GM18870 (cell line): ENCODE data around the gene UBE2D4.
"Not testable (repeated sequence)": the region's sequence is repeated elsewhere in the genome, so short reads cannot be mapped to it uniquely, and the experiment has no call there.

Source experiments
- ATAC-seq: cut with Tn5 transposase; IDR thresholded peaks from one replicate; pipeline ENCODE4 v1.9.1; 2021; ENCODE audit warnings: moderate library complexity; ENCODE audit not compliant: unreplicated experiment

Gene UBE2D4

DNA sequence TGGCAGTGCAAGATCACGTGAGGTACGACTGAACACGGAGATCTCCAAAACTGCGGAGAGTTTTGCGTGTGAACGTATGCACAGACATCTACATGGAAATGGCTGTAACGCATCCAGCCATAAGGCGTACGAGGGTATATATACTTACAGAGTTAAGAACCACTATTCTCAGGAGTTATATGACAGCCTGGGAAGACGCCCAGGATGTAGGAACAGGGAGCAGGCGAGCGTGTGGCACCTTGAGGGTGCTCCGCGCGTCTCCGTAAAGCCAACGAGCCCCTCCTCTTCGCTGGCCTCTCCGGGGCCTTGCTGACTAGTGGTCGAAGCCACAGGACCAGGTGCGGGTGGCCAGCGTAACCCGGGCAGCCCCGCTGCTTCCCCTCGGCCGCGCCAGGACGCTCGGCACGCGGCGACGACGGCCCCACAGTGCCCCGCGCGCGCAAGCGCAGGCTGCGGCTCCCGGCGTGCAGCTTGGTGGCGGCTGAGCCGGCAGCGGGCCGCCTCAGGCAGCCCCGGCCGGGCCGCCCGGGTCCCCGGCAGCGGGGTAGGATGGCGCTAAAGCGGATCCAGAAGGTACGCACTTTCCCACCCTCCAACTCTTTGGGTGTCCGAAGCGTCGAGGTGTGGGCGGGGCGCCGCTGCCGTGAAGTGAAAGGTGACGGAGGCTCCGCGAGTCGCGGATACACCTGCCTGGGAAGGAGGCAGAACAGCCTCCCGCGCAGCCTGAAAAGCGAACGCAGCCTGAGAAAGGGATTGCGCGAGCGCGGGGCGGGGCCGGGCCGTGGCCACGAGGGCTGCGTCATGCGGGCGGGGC is at the start of gene UBE2D4:
TSS of gene UBE2D4 (plus strand) at position 453 of the 814 bp plus-strand sequence. CDS start at position 550, 97 bp downstream.
- ATAC-seq, result peak; percentile 80

DNA sequence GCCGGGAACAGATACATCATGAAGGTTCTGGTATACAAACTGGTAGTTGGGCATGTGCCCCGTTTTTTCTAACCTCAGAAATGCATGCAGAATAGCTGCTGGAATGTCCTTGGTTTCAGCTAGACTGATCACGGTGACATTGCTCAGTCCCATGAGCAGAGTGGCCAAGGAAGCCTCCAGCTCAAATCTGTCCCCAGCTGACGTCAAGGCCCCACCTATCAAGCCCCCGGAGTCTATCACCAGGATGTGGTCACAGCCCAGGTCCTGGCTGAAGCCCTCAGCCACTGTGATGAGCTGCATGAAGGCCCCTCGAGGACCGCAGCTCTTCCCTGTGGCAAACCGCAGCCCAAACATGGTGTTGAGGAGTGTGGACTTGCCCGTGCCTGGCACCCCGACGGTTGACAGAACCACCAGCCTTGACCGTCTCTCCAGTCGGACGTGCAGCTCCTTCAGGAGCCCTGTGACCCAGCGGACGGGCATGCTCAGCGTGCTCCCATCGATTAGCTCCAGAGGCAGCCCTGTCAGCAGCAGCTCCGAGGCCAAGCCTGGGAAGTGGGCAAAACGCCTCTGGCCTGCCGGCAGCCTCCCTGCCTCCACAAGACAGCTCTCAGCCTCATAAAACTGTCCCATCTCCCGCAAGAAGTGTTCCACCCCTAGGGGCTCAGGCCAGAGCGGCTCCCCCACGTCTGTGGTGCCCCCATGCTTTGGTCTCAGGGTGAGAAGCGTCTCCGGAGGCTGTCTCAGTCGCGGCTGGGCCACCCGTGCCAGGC is 49.1 kb upstream of the UBE2D4 start:
- no peak for ATAC-seq

DNA sequence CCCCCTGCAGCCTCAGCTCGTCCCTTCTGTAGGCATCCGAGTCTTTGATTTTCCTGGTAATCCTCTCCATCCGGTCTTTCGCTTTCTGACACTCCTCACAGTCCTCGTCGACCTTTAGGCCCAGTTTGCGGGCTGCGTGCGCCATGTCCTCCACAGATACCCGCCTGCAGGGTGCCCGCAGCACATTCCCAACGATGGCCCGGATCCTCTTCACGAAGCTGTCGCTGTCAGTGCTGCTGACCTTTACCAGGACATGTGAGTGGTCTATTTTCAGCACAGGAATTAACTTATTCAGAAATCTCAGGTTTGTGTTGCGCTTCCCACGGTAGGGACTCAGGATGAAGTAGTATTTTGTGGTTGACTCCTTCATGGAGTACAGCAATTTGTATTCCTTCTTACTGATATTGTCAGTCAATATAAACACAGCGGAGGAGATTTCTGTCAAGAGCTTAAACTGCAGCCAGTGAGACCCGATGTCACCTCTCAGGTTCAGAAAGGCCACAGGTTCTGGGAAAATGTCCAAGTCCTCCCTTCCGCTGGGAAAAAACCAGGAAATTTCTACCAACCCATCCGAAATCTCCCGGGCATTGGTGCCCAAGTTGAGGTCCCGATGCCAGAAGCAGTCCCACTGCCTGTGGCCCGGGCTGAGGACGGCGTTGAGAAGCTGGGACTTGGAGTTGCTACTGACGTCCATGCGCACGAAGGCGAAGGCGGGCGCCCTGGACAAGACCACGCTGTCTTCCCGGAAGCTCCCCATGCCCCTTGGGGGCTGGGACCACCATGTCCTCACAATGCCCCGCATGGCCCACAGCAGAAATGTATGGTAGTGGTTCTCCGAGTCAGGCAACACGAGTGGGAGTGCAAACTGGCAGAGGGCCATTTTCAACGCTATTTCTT is 48.0 kb upstream of the UBE2D4 start:
- ATAC-seq, result no peak

DNA sequence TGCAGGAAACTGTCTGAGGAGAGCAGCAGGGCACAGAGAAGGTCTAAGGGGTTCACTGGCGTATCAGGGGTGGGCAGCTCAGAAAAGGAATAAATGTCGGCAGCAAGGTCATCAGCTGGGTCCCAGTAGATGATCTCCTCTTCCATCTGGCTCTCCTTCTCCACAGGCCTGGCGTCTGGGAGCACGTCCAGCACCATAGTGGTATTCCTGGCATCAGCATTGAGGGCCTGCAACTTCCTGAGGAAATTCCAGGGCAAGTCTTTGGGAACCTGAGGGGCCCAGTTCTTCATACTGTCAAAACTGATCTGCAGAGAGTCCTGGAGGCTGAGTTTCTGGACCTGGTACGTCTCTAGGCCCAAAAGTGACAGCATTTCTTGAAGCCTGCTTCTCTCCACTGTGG is 47.4 kb upstream of the UBE2D4 start:
- no peak for ATAC-seq

DNA sequence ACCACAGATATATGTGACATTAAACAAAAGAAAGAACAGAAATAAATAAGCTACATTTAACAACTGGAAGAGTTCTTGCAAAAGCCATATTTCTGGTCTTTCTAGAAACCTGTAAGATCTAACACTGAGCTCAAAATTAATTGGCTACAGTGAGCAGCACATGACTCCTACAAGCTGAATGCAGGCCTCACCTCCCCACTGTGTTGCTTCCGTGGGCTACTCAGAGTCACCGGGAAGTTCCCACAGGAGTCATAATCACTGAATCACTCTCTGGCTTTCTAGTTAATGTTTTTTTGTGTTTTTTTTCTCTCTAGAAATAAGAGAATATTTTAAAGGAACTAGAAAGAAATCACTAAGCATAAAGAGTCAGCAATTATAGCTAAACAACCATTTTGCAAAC is 46.8 kb upstream of the UBE2D4 start:
- no peak for ATAC-seq

DNA sequence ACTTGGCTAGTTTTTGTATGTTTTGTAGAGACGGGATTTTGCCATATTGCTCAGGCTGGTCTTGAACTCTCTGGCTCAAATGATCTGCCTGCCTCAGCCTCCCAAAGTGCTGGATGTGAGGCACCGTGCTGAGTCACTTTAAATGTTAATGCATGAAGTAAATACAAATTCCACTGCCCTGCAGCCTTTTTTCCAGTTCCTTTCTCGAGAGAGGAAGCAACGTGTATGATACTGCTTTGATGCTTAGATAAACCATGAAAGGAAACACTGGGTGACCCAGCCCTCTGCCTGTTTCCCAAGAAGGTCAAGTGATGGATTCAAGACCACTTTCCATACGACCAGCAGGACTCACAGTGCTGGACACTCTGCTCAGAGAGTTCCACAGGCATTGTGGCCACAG is 45.6 kb upstream of the UBE2D4 start:
- no peak for ATAC-seq

DNA sequence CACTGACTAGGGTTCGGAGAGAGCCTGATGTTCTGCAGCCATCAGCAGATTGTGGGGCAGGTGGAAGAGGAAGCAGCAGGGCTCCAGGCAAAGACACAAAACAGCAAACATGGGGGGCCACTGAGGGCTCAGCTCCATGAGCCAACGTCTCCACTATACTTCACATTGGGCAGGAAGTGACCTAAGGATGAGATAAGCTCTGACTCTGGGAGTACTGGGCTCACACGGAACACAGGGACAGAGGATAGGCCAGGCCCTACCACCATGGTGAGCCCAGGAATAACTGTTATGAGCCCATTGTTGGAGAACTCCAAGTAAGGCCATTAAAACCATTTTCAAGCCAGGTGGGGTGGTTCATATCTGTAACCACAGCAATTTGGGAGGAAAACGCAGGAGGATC is 42.0 kb upstream of the UBE2D4 start:
- ATAC-seq, result no peak

DNA sequence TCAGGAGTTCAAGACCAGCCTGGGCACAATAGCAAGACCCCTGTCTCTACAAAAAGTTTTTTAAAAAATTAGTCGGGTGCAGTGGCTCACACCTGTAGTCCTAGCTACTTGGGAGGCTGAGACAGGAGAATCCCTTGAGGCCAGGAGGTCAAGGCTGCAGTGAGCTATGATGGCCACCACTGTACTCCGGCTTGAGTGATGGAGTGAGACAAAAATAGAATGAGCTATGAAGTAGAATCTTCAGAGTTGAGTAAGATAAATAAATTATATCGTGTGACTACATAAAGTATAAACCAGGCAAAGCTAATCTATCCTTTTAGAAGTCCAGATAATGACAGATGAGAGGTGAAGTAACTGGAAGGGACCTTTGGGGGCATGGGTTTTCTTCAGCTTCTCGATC is 41.6 kb upstream of the UBE2D4 start:
- no peak for ATAC-seq

DNA sequence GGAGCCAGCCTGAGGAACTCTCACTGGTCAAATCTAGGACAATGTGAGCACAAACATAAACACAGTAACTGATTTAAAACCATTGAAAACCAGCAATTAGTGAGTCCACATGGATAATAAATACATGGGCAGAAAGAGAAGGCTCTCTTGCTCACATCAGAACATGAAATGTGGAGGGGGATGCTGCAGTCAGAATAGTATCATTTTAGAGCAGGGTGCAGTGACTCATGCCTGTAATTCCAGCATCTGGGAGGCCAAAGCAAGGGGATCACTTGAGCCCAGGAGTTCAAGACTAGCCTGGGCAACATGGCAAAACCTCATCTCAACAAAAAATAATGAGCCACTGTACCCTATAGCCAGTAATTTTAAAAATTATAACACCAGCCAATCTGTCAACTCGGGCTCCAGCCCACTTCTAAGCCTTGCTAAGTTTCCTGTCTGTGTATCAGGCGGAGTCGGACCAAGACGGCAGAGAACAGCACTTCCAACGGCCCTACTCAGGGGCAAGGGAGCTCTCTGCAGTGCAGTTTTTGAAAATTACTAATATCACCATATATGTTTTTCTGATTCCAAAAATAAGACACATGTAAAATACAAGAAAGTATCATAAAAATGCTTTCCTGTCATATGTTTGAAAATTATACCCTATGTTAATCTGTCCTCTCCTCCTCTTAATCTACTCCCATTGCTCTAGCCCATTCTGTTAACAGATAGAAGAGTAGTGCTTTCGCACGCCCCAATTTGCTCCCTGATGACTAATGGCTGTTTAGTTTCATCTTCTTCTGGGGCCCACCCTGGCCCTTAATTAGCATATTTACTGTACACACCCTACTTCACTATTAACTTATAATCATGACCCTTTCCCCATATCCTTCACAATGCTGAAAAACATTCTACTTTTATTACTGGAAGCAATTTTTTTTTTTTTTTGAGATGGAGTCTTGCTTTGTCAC is 37.0 kb upstream of the UBE2D4 start:
- ATAC-seq, result no peak

DNA sequence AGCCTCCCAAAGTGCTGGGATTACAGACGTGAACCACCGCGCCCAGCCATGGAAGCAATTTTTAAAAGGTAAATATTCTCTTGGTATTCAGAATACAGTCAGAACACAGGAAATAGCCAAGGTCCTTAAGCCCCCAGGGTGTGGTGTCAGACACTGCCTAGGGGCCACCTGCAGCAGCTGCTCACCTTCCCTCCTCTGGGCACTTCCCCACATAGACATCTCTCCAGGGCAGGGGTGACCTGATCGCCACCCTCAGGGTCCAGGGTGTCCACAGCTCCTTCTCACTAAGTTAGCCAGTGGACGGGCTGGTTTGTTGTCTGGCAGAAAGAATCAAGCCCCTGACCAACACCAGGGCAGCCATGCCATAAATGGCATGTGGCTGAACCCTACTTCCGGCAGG is 35.8 kb upstream of the UBE2D4 start:
- ATAC-seq, result no peak

DNA sequence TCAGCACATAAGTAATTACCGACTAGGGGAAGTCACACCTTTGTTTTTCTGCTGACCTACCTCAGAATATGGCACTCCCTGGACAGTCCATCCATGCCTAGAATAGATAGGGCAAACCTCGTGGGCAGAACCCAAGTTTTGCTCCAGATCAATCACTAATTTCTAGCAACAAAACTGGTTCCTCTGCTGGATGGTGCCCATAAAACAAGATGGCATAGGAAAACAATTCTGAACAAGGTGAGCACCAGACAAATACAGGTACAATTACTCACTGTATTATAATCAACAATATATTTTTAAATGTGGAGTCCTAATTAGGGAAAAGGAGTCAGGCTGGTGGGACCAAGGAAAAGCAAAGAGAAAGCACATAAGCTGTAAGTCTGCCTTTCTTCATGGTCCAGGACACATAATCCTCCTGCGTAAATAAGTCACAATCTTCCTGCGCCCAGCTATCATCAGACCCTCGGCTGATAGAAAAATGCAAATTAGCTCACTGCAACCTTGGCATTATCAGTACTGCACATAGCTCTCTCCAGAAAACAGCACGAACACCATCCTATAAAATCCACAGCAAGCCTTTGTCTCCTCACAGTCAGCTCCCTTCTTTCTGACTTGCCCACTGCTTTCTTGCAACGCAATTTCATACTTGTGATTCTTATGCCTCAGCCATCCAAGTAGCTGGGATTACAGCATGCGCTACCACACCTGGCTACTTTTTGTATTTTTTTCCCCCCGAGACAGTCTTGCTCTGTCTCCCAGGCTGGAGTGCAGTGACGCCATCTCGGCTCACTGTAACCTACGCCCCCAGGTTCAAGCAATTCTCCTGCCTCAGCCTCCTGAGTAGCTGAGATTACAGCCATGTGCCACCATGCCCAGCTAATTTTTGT is 34.9 kb upstream of the UBE2D4 start:
- no peak for ATAC-seq

DNA sequence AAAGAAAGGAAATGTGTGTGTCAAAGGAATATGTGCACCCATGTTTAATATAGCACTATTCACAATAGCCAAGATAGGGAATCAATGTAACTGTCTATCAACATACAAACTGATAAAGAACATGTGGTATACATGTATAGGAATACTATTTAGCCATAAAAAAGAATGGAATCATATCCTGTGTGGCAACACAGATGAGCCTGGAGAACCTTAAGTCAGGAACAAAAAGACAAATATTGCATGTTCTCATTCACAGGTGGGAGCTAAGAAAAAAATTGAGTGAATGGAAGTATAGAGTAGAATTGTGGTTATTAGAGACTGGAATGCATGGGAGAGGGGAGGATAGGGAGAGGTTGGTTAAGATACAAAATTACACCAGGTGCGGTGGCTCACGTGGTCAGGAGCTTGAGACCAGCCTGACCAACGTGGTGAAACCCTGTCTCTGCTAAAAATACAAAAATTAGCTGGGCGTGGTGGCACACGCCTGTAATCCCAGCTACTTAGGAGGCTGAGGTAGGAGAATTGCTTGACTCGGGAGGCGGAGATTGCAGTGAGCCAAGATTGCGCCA is 30.3 kb upstream of the UBE2D4 start:
- ATAC-seq, result no peak

DNA sequence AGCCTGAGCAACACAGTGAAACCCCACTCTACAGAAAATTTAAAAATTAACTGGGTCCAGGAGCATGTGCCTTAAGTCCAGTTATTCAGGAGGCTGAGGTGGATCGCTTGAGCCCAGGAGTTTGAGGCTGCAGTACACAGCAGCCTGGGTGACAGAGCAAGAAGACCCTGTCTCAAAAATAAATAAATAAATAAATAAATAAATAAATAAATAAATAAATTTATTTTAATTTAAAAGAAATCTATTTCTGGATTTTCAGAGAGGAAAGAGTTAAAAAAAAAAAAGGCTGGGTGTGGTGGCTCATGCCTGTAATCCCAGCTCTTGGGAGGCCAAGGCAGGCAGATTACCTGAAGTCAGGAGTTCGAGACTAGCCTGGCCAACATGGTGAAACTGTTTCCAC is 27.7 kb upstream of the UBE2D4 start:
- not testable (repeated sequence) for ATAC-seq

DNA sequence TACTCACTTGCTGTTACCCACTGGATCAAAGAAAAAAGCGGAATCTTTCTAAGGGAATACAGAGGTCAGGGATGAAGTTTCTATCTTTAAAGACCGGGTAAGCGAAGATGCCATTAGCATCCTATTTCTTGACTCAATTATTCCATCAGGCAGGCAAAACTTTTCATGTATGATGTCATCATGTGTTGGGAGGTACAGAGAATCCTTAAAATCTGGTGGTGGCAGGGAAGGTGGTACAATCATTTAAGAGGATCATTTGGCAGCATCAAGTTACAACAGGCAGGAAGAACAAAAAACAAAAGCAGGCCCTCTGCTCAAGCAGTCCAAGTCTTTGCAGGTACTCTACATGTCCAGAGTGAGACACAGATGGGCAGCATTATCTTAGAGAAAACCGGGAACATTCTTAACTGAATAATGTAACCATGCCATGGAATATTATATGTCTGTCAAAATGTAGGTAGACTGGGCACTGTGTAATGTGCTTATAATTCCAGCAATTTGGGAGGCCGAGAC is 23.6 kb upstream of the UBE2D4 start:
- ATAC-seq, result no peak

DNA sequence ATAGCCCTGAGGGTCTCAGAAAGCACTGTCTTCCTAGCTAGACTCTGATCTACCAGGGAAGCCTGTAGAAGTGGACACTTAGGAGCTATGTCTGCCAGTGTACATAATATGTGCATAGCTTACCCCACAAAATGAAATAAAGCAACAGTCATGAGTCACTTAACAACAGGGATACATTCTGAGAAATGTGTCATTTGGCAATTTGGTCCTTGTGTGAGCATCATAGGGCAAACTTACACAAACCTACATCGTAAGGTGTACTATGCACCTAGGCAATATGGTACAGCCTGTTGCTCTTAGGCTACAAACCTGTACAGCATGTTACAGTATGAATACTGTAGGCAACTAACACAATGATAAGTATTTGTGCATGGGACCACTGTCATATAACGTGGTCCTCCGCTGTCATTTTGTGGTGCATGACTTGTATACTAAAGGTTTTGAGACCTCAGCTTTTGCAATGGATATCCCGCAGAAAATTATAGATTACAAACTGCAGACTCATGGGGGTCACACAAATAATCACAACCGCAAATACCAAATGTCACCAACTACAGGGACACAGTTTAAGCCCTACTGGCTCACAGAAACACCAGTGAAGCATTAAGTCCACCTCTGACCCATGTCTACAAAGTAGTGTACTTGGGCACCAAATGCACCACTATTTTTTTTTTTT is 21.6 kb upstream of the UBE2D4 start:
- ATAC-seq, result no peak

DNA sequence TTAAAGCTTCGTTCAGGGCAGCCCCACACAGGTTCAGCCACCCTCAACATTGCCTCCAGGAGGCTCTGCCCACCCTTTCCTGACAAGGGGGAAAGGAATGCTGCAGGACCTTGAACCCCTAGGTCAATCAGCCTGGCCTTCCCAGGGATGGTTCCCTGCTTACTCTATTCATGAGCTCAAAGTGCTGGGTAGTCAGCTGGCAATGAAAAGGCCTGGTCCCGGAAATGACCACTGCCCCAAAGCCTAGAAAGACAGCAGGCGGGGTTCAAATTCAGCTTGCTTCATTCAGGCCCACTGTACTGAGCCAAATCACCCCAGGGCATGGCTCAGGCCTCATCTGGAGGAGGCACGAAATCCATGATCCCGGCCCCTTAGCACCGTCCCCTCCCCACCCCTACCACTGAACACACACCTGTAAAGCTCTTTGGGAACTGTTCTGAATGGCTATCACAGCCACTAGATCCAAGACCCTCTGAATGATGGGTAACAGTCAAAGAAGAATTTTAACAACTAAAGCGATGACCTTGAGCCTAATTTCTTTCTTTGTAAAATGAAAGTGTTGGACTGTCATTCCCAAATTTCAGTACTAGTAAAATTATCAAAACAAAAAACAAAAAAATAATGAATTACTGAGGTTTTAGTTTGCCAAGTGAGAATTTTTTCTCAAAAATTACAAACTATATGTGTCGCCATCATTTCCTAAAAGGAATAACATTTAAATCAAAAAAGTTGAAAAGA is 20.9 kb upstream of the UBE2D4 start:
- ATAC-seq, result no peak

DNA sequence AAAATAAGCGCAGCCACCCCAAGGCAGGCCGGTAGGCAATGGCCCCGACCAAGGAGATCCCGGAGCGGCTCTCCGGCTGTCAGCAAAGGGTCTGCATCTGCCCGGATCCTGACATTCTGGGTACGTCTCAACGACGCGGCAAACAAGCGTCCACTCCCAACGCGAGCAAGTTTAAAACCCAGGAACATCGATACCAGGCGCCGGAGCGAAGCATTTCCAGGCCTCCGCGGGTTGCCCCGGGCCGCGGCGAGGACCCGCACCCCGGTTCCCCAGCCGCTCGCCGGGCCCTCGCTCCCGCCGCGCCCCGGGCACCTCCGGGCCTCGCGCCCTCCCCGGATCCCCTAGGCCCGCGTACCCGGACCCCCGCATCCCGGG is 20.3 kb upstream of the UBE2D4 start:
- no peak for ATAC-seq
